HG02642 (cell line): ENCODE results near the gene ARMC9.
"Not testable (repeated sequence)": the region's sequence is repeated elsewhere in the genome, so short reads cannot be mapped to it uniquely, and the experiment has no call there.

Experiments
- ATAC-seq: cut with Tn5 transposase; IDR thresholded peaks from one replicate; pipeline ENCODE4 v1.9.1; 2021; ENCODE audit warnings: mild to moderate bottlenecking; ENCODE audit not compliant: unreplicated experiment, poor library complexity

Gene ARMC9

GRCh38 chr2:231335591-231335990 lies 137.2 kb downstream of the ARMC9 start:
- ATAC-seq: no peak

- ATAC-seq: no peak
These were observed 137.8 kb downstream of the ARMC9 start for GRCh38 chr2:231336236-231336635.

DNA sequence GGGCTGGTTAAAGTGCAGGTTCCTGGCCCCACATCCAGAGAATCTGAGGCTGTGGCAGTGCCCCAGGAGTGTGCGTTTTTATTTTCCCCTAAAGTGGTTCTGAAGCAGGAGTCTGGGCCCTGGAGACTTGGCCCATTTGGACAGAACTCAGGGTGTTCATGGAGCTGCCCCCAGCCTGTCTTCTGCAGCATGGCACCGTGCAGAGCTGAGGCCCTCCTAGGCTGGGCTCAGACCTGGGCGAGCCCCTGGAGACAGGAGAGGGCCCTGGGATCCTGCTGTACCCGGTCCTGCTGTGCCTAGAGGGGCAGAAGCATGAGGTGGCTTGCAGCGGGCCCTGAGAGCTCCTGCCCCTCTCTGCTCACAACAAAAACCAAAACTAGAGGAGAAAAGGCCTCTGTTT lies 138.3 kb downstream of the ARMC9 start:
- ATAC-seq: no peak

DNA sequence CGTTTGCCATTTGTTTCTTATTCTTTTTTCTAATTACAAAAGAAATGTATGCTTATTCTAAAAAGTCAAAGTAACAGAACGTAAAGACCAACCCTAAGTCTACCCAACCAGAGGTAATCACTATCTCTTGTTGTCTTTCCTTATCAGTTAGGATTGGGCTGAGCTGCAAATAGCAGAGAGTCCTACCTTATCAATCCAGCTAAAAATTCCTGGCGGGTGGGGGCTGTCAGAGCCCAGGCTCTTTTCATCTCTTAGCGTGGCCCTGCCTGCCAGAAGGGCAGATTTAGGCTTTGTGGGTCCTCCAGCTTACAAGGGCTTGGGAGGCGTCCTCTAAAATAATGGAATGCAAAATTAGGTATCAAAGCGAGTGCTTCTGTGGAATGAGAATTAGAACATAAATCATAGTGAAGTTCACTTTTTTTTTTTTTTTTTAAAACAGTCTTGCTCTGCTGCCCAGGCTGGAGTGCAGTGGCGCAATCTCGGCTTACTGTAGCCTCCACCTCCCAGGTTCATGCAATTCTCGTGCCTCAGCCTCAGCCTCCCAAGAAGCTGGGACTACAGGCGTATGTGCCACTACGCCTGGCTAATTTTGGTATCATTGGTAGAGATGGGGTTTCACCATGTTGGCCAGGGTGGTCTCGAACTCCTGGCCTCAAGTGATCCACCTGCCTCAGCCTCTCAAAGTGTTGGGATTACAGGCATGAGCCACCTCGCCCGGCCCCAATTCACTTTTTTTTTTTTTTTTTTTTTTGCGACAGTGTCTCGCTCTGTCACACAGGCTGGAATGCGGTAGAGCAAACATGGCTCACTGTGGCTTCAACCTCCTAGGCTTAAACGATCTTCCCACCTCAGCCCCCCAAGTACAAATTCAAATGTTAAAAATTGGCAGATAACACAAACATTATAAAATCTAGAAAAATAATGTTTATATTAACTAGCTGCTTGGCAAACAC lies 139.7 kb downstream of the ARMC9 start:
- no peak for ATAC-seq

DNA sequence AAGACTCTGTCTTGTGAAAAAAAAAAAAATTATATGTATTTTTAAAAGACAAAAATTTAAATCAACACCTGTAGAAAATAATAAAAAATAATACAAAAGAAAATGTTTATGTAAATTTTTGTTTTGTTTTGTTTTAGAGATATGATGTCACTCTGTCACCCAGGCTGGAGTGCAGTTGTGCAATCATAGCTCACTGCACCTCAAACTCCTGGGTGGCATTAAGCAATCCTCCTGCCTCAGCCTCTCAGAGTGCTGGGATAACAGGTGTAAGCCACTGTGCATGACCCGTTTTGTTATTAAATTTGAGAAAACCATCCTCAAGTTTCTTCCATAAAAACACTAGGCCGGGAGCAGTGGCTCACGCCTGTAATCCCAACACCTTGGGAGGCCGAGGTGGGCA lies 140.9 kb downstream of the ARMC9 start:
- ATAC-seq: no peak

DNA sequence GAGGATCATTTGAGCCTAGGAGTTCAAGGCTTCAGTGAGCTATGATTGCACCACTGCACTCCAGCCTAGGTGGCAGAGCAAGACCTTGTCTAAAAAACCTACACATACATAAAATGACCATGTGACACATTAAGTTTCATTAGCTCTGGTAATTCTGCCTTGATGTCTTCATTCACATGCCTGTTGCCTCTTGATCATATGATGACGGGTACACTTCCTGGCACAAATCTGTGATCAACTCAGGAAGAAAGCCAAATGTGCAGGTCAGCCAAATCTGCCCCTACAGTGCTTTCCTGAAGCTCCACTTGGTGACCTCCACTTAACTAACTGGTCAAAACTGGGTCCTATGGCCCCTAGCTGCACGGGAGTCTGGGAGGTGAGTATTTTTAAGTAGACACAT lies 142.7 kb downstream of the ARMC9 start:
- no peak for ATAC-seq

GRCh38 chr2:231342061-231342711 lies 143.8 kb downstream of the ARMC9 start:
- no peak for ATAC-seq

- no peak for ATAC-seq
These were observed 144.7 kb downstream of the ARMC9 start for GRCh38 chr2:231343006-231343710.

DNA sequence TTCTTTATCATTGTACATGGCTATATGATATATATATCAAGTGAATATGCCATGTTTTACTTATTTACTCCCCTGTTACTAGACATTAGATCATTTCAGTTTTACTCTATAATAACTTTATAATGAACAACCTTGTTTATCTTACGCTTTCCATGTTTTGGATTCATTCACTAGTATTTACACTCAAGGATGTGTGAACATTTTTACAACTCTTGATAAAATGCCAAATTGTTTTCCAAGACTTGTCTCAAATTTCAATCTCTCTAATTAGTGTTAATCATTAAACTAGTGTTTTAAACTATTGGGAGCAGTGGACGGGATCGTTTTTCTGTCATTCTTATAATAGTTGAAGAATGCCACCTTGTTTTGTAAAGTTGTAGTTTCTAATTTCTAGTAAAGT lies 145.6 kb downstream of the ARMC9 start:
- no peak for ATAC-seq

DNA sequence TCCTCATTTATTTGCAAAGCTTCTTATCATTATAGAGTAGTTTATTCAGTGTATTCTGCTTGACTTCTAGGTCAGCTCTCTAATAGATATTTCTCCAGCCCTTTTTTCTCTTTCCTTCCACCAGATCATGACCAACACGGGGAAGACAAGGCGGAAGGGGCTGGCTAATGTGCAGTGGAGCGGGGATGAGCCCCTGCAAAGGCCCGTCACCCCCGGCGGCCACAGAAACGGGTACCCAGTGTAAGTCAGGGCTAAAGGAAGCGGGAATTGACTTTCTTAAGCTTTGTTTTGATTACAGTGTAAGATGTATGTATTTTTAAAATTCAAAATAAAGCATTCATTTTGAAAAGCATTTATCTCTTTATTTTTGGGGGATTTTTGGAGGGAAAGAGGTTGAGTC lies 146.4 kb downstream of the ARMC9 start:
- ATAC-seq: no peak

GRCh38 chr2:231347081-231347480 lies 148.7 kb downstream of the ARMC9 start:
- no peak for ATAC-seq

DNA sequence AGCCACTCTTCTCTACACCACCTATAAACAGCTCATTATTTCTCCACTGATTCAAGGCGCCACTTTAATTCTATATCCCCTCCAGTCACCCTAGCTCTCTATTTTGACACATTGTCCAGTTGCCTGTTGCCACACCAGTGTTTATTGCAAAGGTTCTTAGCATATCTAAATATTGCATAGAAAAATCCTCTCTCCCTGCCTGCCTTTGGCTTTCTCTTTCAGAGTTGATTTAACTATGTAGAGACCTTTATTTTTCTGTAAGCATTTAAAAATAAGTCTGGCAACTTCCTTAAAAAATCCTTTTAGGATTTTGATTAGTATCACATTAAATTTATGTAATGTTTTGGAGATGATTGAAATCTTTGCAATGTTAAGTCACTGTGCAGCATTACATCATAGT lies 149.2 kb downstream of the ARMC9 start:
- no peak for ATAC-seq

DNA sequence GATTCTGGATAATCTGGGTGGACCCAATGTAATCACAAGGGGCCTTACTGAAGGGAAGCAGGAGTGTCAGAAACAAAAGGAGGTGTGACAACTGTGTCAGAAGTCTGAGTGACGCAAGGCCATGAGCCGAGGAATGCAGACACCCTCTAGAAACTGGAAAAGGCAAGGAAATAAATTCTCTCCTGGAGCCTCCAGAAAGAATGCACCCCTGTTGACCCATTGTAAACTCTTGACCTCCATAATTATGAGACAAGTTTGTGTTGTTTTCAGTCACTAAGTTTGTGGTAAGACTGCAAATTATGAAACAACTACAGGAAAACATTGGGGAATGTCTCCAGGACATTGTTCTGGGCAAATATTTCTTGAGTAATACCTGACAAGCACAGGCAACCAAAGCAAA lies 149.7 kb downstream of the ARMC9 start:
- ATAC-seq: no peak

- ATAC-seq: no peak
These were observed 150.4 kb downstream of the ARMC9 start for GRCh38 chr2:231348704-231349373.

GRCh38 chr2:231349374-231349735 lies 150.9 kb downstream of the ARMC9 start:
- not testable (repeated sequence) for ATAC-seq

DNA sequence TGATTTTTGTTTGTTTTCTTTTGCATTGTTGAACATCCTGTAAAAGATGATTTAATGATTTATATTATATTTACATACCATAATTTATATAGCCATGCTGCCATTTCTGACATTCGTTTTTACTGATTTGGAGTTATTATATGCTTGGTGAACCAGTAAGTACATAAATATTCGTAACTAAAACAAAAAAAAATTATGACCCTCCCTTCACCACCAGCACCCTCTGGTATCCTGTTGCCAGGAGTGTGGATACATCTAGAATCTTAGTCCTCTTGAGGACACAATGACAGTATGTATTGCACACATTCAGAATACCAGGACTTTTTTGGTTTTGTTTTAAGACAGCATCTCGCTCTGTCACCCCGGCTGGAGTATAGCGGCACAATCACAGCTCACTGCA lies 153.2 kb downstream of the ARMC9 start:
- no peak for ATAC-seq

DNA sequence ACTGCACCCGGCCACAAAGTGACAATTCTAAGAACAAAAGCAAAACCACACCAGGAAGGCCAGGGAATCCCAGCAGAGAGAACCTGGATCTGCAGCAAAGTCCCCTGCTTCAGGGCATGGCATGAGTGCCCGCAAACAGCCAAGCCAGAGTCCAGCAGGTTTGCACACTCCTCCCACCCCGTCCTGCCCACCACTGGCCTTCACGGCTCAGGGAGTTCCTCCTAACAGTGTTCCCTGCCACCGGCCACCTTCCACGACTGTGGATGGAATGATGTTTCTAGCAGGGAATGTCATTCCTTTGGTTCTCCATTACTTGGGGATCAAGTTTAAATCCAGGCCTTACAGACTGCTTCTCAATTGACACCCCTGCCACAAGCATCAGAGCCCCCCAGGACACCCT lies 155.0 kb downstream of the ARMC9 start:
- ATAC-seq: no peak

- no peak for ATAC-seq
These were observed 157.4 kb downstream of the ARMC9 start for GRCh38 chr2:231355508-231356465.

GRCh38 chr2:231356466-231356844 lies 158.0 kb downstream of the ARMC9 start:
- ATAC-seq: no peak

- no peak for ATAC-seq
These were observed 158.6 kb downstream of the ARMC9 start for GRCh38 chr2:231357048-231357447.
